Fibroblast of villous mesenchyme (primary cell): Measurements from ENCODE around the gene RNASE2. TPM values are rescaled to one million over a fixed set of nuclear protein-coding genes. Genes with fewer than 3 reads are reported as not detected.

Source experiments
- DNase-seq: peaks from one replicate; pipeline ENCODE4 v3.0.0-alpha.2; 2010; ENCODE audit warnings: low read depth
- H3K4me3 ChIP-seq: 2 replicates; pipeline ENCODE4 v1.5.1; 2011; ENCODE audit warnings: low read depth, mild to moderate bottlenecking, low read length
- CTCF ChIP-seq: IDR thresholded peaks from 2 replicates; pipeline ENCODE4 v1.5.1; 2012; ENCODE audit warnings: low read depth, mild to moderate bottlenecking, low read length; ENCODE audit not compliant: insufficient read depth
- small RNA-seq: library from RNA; depleted of rRNA; stranded (forward); fragments of <200 nt; gene quantifications from one replicate; pipeline ENCODE3, GENCODE V24; 2012
- total RNA-seq: library from RNA; depleted of rRNA; stranded (reverse); fragments of >200 nt; gene quantifications from 2 replicates; pipeline ENCODE4 v1.2.3, GENCODE V29; 2012

The RNASE2 gene
- total RNA-seq, 1 donor = not detected

GRCh38 chr14:20999591-20999990, 44.3 kb downstream of the RNASE2 start:
- no peak for TF ChIP-seq CTCF
- DNase-seq = no peak
- H3K4me3 ChIP-seq = no peak overlapping the region

- no peak for DNase-seq
- H3K4me3 ChIP-seq = no peak overlapping the region
- TF ChIP-seq CTCF = no peak
Measured at GRCh38 chr14:21001218-21001617, 45.9 kb downstream of the RNASE2 start.

- TF ChIP-seq CTCF = no peak
- H3K4me3 ChIP-seq = no peak overlapping the region
- DNase-seq = no peak
Measured at GRCh38 chr14:21003788-21004346, 48.6 kb downstream of the RNASE2 start.

Small RNA genes lying within 50 kb of the gene (small RNA-seq; reads per million reads assigned to genes)
- gene RN7SL189P = not detected

Other genes with a start within 250 kb of the RNASE2 start
- gene EDDM3A, start 209.6 kb upstream of the RNASE2 start, total RNA-seq = not detected in 2 replicates
- gene EDDM3B, start 187.1 kb upstream of the RNASE2 start, total RNA-seq = not detected in 2 replicates
- not detected in 2 replicates for gene RNASE6, start 174.2 kb upstream of the RNASE2 start, total RNA-seq
- not detected in 2 replicates for gene RNASE1, start 152.6 kb upstream of the RNASE2 start, total RNA-seq
- gene RNASE3, start 64.1 kb upstream of the RNASE2 start, total RNA-seq = not detected in 2 replicates
- gene METTL17, start 34.5 kb downstream of the RNASE2 start, total RNA-seq = 34.5 and 41.2 TPM in 2 replicates
- gene SLC39A2, start 43.8 kb downstream of the RNASE2 start, total RNA-seq = not detected in 2 replicates
- gene NDRG2, start 69.6 kb downstream of the RNASE2 start, total RNA-seq = 1.3 TPM in 1 of 2 replicates, not detected in the other
- gene TPPP2, start 74.7 kb downstream of the RNASE2 start, total RNA-seq = not detected in 2 replicates
- not detected in 2 replicates for gene RNASE13, start 79.3 kb downstream of the RNASE2 start, total RNA-seq
- not detected in 2 replicates for gene RNASE7, start 86.9 kb downstream of the RNASE2 start, total RNA-seq
- not detected in 2 replicates for gene RNASE8, start 102.3 kb downstream of the RNASE2 start, total RNA-seq
- gene ARHGEF40, start 114.8 kb downstream of the RNASE2 start, total RNA-seq = 39.6 and 45.3 TPM in 2 replicates
- 1.7 and 2.6 TPM in 2 replicates for gene ZNF219, start 143.2 kb downstream of the RNASE2 start, total RNA-seq
- gene TMEM253, start 145.6 kb downstream of the RNASE2 start, total RNA-seq = 0.64 TPM in 1 of 2 replicates, not detected in the other
- under 0.01 TPM in 1 of 2 replicates, not detected in the other for gene OR5AU1, start 200.6 kb downstream of the RNASE2 start, total RNA-seq